IMR-90 (cell line): ENCODE results near the gene DONSON.

Experiments
- MXI1 ChIP-seq: IDR thresholded peaks from 2 replicates; pipeline ENCODE4 v1.6.1; 2012; ENCODE audit warnings: low read depth, mild to moderate bottlenecking, low read length, moderate library complexity, borderline replicate concordance
- POLR2A ChIP-seq: IDR thresholded peaks from 2 replicates; pipeline ENCODE4 v1.6.1; 2012; ENCODE audit warnings: mild to moderate bottlenecking, low read depth, low read length
- RFX5 ChIP-seq: IDR thresholded peaks from 2 replicates; pipeline ENCODE4 v1.8.0; 2012; ENCODE audit warnings: low read depth, mild to moderate bottlenecking, low read length, moderate library complexity
- SMC3 ChIP-seq: fragments of 150-350 bp; IDR thresholded peaks from 2 replicates; pipeline ENCODE4 v1.6.1; 2016; ENCODE audit warnings: low read depth, mild to moderate bottlenecking, antibody characterized with exemption, low read length, moderate library complexity
- TF ChIP-seq, protein P1 (sequence below): conservative IDR thresholded peaks from 2 replicates; pipeline ENCODE4 v1.5.1; 2012; ENCODE audit warnings: mild to moderate bottlenecking, low read depth, low read length, improper control_type of control experiment
- TF ChIP-seq, protein P2 (sequence below): fragments of 150-350 bp; IDR thresholded peaks from 2 replicates; pipeline ENCODE4 v1.6.1; 2016; ENCODE audit warnings: low read depth, mild to moderate bottlenecking, low read length, moderate library complexity, borderline replicate concordance
- TF ChIP-seq, protein P3 (sequence below): fragments of 150-350 bp; IDR thresholded peaks from 2 replicates; pipeline ENCODE4 v1.6.1; 2017; ENCODE audit warnings: mild to moderate bottlenecking, antibody characterized with exemption, low read length, low read depth

DNA sequence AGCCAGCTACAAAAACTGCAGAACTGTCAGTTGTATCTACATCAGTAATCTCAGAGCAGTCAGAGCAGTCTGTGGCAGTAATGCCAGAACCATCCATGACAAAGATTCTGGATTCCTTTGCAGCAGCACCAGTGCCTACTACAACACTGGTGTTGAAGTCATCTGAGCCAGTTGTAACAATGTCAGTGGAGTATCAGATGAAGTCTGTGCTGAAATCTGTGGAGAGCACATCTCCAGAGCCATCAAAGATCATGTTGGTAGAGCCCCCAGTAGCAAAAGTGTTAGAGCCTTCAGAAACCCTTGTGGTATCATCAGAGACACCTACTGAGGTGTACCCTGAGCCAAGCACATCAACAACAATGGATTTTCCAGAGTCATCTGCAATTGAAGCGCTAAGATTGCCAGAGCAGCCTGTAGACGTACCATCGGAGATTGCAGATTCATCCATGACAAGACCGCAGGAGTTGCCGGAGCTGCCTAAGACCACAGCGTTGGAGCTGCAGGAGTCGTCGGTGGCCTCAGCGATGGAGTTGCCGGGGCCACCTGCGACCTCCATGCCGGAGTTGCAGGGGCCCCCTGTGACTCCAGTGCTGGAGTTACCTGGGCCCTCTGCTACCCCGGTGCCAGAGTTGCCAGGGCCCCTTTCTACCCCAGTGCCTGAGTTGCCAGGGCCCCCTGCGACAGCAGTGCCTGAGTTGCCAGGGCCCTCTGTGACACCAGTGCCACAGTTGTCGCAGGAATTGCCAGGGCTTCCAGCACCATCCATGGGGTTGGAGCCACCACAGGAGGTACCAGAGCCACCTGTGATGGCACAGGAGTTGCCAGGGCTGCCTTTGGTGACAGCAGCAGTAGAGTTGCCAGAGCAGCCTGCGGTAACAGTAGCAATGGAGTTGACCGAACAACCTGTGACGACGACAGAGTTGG is 38.4 kb downstream of the DONSON start:
- TF ChIP-seq, protein P1, sequence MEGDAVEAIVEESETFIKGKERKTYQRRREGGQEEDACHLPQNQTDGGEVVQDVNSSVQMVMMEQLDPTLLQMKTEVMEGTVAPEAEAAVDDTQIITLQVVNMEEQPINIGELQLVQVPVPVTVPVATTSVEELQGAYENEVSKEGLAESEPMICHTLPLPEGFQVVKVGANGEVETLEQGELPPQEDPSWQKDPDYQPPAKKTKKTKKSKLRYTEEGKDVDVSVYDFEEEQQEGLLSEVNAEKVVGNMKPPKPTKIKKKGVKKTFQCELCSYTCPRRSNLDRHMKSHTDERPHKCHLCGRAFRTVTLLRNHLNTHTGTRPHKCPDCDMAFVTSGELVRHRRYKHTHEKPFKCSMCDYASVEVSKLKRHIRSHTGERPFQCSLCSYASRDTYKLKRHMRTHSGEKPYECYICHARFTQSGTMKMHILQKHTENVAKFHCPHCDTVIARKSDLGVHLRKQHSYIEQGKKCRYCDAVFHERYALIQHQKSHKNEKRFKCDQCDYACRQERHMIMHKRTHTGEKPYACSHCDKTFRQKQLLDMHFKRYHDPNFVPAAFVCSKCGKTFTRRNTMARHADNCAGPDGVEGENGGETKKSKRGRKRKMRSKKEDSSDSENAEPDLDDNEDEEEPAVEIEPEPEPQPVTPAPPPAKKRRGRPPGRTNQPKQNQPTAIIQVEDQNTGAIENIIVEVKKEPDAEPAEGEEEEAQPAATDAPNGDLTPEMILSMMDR = no peak
- no peak for TF ChIP-seq RFX5
- TF ChIP-seq, protein P2, sequence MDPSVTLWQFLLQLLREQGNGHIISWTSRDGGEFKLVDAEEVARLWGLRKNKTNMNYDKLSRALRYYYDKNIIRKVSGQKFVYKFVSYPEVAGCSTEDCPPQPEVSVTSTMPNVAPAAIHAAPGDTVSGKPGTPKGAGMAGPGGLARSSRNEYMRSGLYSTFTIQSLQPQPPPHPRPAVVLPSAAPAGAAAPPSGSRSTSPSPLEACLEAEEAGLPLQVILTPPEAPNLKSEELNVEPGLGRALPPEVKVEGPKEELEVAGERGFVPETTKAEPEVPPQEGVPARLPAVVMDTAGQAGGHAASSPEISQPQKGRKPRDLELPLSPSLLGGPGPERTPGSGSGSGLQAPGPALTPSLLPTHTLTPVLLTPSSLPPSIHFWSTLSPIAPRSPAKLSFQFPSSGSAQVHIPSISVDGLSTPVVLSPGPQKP = no peak
- TF ChIP-seq MXI1 = no peak
- TF ChIP-seq, protein P3, sequence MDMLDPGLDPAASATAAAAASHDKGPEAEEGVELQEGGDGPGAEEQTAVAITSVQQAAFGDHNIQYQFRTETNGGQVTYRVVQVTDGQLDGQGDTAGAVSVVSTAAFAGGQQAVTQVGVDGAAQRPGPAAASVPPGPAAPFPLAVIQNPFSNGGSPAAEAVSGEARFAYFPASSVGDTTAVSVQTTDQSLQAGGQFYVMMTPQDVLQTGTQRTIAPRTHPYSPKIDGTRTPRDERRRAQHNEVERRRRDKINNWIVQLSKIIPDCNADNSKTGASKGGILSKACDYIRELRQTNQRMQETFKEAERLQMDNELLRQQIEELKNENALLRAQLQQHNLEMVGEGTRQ = no peak
- TF ChIP-seq POLR2A = no peak
- no peak for TF ChIP-seq SMC3
